GM23338 (cell line): ENCODE results near the gene MAOB. TPM values are rescaled to one million over a fixed set of nuclear protein-coding genes. Genes with fewer than 3 reads are reported as not detected.

Experiments
- ATAC-seq: fragments of 200-7000 bp; cut with Tn5 transposase; 3 replicates; pipeline ENCODE4 v1.9.1; 2020
- DNase-seq: peaks from one replicate; pipeline ENCODE4 v3.0.0-alpha.2; 2015; ENCODE audit warnings: low spot score
- H2AFZ ChIP-seq: fragments of 200-600 bp; sonication (generic); 2 replicates; pipeline ENCODE4 v1.8.0; 2016; ENCODE audit warnings: antibody characterized with exemption, mild to moderate bottlenecking, moderate library complexity
- H3F3A ChIP-seq: fragments of 200-600 bp; sonication (generic); replicated peaks from 2 replicates; pipeline ENCODE4 v1.8.0; 2017; ENCODE audit warnings: antibody characterized with exemption, mixed run types, low read depth
- H3K27ac ChIP-seq: fragments of 200-600 bp; sonication (generic); 2 replicates; pipeline ENCODE4 v1.6.1; 2016; ENCODE audit warnings: low read depth
- H3K27me3 ChIP-seq: fragments of 200-600 bp; sonication (generic); 2 replicates; pipeline ENCODE4 v1.8.0; 2016; ENCODE audit warnings: mild to moderate bottlenecking, mixed run types, moderate library complexity; ENCODE audit not compliant: insufficient read depth
- H3K36me3 ChIP-seq: fragments of 200-600 bp; sonication (generic); 2 replicates; pipeline ENCODE4 v1.8.0; 2016; ENCODE audit warnings: mild to moderate bottlenecking; ENCODE audit not compliant: insufficient read depth
- H3K4me1 ChIP-seq: fragments of 200-600 bp; sonication (generic); 2 replicates; pipeline ENCODE4 v1.8.0; 2016; ENCODE audit warnings: mild to moderate bottlenecking, moderate library complexity; ENCODE audit not compliant: insufficient read depth
- H3K4me2 ChIP-seq: fragments of 200-600 bp; sonication (generic); 2 replicates; pipeline ENCODE4 v1.7.1; 2017; ENCODE audit warnings: mixed run types
- H3K4me3 ChIP-seq: fragments of 200-600 bp; sonication (generic); 2 replicates; pipeline ENCODE4 v1.6.1; 2016; ENCODE audit warnings: mixed run types
- H3K79me2 ChIP-seq: fragments of 200-600 bp; sonication (generic); replicated peaks from 2 replicates; pipeline ENCODE4 v1.8.0; 2017; ENCODE audit warnings: mild to moderate bottlenecking; ENCODE audit not compliant: insufficient read depth
- H3K9me2 ChIP-seq: fragments of 200-600 bp; sonication (generic); 2 replicates; pipeline ENCODE4 v1.8.0; 2017; ENCODE audit not compliant: insufficient read depth
- H4K20me1 ChIP-seq: fragments of 200-600 bp; sonication (generic); replicated peaks from 2 replicates; pipeline ENCODE4 v1.8.0; 2017; ENCODE audit warnings: mild to moderate bottlenecking; ENCODE audit not compliant: insufficient read depth
- H3K27ac Mint-ChIP-seq: 2 replicates; pipeline ENCODE4 v1.8.0; 2020; ENCODE audit warnings: inconsistent platforms, mild to moderate bottlenecking, moderate library complexity, mixed read lengths
- H3K27me3 Mint-ChIP-seq: 3 replicates; pipeline ENCODE4 v1.8.0; 2022; ENCODE audit warnings: low read depth, mild to moderate bottlenecking, moderate library complexity, mixed read lengths, inconsistent platforms; ENCODE audit not compliant: insufficient read depth, poor library complexity
- H3K36me3 Mint-ChIP-seq: 3 replicates; pipeline ENCODE4 v1.8.0; 2021; ENCODE audit warnings: low read depth, mild to moderate bottlenecking, inconsistent platforms, moderate library complexity, mixed read lengths
- H3K4me1 Mint-ChIP-seq: 3 replicates; pipeline ENCODE4 v1.8.0; 2020; ENCODE audit warnings: mild to moderate bottlenecking, inconsistent platforms, mixed read lengths
- H3K4me3 Mint-ChIP-seq: 3 replicates; pipeline ENCODE4 v1.8.0; 2021; ENCODE audit warnings: moderate library complexity, mild to moderate bottlenecking, inconsistent platforms, mixed read lengths
- H3K9me3 Mint-ChIP-seq: 3 replicates; pipeline ENCODE4 v1.8.0; 2020; ENCODE audit warnings: moderate library complexity, mild to moderate bottlenecking, inconsistent platforms, mixed read lengths
- CREB1 ChIP-seq: fragments of 250-450 bp; sonication (Bioruptor Pico); IDR thresholded peaks from 2 replicates; pipeline ENCODE4 v1.5.0; 2020; ENCODE audit warnings: low read depth, mild to moderate bottlenecking, moderate library complexity
- ETS1 ChIP-seq: IDR thresholded peaks from 2 replicates; pipeline ENCODE4 v1.6.1; 2016; ENCODE audit warnings: antibody characterized with exemption
- EZH2 ChIP-seq: fragments of 200-600 bp; sonication (generic); IDR thresholded peaks from one replicate; pipeline ENCODE4 v1.8.0; 2017; ENCODE audit warnings: antibody characterized with exemption, mild to moderate bottlenecking, low read depth; ENCODE audit not compliant: unreplicated experiment
- EZH2phosphoT487 ChIP-seq: fragments of 200-600 bp; sonication (generic); IDR thresholded peaks from one replicate; pipeline ENCODE4 v1.8.1; 2018; ENCODE audit warnings: antibody characterized with exemption; ENCODE audit not compliant: unreplicated experiment
- JUNB ChIP-seq: IDR thresholded peaks from one replicate; pipeline ENCODE4 v1.6.1; 2016; ENCODE audit warnings: antibody characterized with exemption; ENCODE audit not compliant: unreplicated experiment
- NANOG ChIP-seq: IDR thresholded peaks from 2 replicates; pipeline ENCODE4 v1.6.1; 2016; ENCODE audit warnings: antibody characterized with exemption, borderline replicate concordance
- POLR2AphosphoS5 ChIP-seq: IDR thresholded peaks from 2 replicates; pipeline ENCODE4 v1.6.1; 2016; ENCODE audit warnings: antibody characterized with exemption, low read depth
- REST ChIP-seq: IDR thresholded peaks from one replicate; pipeline ENCODE4 v1.6.1; 2018; ENCODE audit warnings: antibody characterized with exemption; ENCODE audit not compliant: unreplicated experiment
- STAT1 ChIP-seq: IDR thresholded peaks from one replicate; pipeline ENCODE4 v1.6.1; 2016; ENCODE audit warnings: antibody characterized with exemption; ENCODE audit not compliant: unreplicated experiment
- ZNF114 ChIP-seq: fragments of 250-450 bp; sonication (Bioruptor Pico); IDR thresholded peaks from 2 replicates; pipeline ENCODE4 v1.5.0; 2020; ENCODE audit warnings: mild to moderate bottlenecking, moderate library complexity
- ZNF331 ChIP-seq: fragments of 250-450 bp; sonication (Bioruptor Pico); IDR thresholded peaks from 2 replicates; pipeline ENCODE4 v1.5.0; 2020; ENCODE audit warnings: low read depth, mild to moderate bottlenecking, moderate library complexity
- polyA plus RNA-seq: library from polyadenylated mRNA; unstranded; fragments of >200 nt; fragmentation: Nextera tagmentation; extraction: Ambion mirVana; gene quantifications from 2 replicates; pipeline ENCODE4 v1.2.1, GENCODE V29; 2016
- total RNA-seq: library from RNA; depleted of rRNA; stranded (reverse); fragments of >200 nt; shearing (Covaris generic); gene quantifications from 2 replicates; pipeline ENCODE4 v1.2.3, GENCODE V29; 2014
- TF ChIP-seq, protein P1 (sequence below), 2 experiments: fragments of 200-600 bp in 1 of 2; sonication (generic) in 1 of 2; conservative IDR thresholded peaks; 2 replicates each; pipeline versions ENCODE4 v1.5.1 to v1.6.1; 2016 to 2017; ENCODE audit warnings: antibody characterized with exemption in 2 of 2, low read depth in 2 of 2, mild to moderate bottlenecking in 2 of 2, moderate library complexity in 1 of 2

The MAOB gene
- total and polyA plus RNA-seq, 2 experiments from 2014 or later: 1.0 to 1.3 TPM

- Histone ChIP-seq H3F3A (no peaks in the 10 kb centered on the region), H2AFZ (no peak overlapping the region), H3K9me2 (no peaks in the 10 kb centered on the region), H3K4me2 (no peak overlapping the region), H3K27ac (no peak overlapping the region), H3K27me3 (no peaks in the 10 kb centered on the region), H3K4me3 (no peak overlapping the region), H3K4me1 (no peaks in the 10 kb centered on the region), H3K36me3 (no peaks in the 10 kb centered on the region), H4K20me1 (no peaks in the 10 kb centered on the region), H3K79me2 (no peaks in the 10 kb centered on the region)
- TF ChIP-seq STAT1: no peak
- no peak for TF ChIP-seq EZH2
- TF ChIP-seq CREB1: no peak
- TF ChIP-seq ETS1: no peak
- no peak for TF ChIP-seq JUNB
- no peak for TF ChIP-seq ZNF331
- TF ChIP-seq, protein P1, sequence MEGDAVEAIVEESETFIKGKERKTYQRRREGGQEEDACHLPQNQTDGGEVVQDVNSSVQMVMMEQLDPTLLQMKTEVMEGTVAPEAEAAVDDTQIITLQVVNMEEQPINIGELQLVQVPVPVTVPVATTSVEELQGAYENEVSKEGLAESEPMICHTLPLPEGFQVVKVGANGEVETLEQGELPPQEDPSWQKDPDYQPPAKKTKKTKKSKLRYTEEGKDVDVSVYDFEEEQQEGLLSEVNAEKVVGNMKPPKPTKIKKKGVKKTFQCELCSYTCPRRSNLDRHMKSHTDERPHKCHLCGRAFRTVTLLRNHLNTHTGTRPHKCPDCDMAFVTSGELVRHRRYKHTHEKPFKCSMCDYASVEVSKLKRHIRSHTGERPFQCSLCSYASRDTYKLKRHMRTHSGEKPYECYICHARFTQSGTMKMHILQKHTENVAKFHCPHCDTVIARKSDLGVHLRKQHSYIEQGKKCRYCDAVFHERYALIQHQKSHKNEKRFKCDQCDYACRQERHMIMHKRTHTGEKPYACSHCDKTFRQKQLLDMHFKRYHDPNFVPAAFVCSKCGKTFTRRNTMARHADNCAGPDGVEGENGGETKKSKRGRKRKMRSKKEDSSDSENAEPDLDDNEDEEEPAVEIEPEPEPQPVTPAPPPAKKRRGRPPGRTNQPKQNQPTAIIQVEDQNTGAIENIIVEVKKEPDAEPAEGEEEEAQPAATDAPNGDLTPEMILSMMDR (conservative IDR thresholded peaks at IDR 0.05; ENCODE audit: low read depth in 2 of 2): no peak
- TF ChIP-seq NANOG: no peak
- TF ChIP-seq EZH2phosphoT487: no peak
- TF ChIP-seq POLR2AphosphoS5: no peak
- TF ChIP-seq ZNF114 (CRISPR knock-in tag): no peak
- Mint-ChIP-seq H3K9me3 (no peaks in the 10 kb centered on the region), H3K36me3 (no peaks in the 10 kb centered on the region), H3K4me1 (no peaks in the 10 kb centered on the region), H3K4me3 (no peak overlapping the region), H3K27me3 (peaks cover 1% of the 10 kb centered on the region), H3K27ac (no peak overlapping the region)
- no peak for DNase-seq
- no peak for ATAC-seq
Measured at GRCh38 chrX:43861750-43862149, 20.5 kb downstream of the MAOB start.

GRCh38 chrX:43860646-43861370 lies 21.4 kb downstream of the MAOB start:
- DNase-seq: no peak
- Histone ChIP-seq H3K27me3 (no peaks in the 10 kb centered on the region), H3K79me2 (no peaks in the 10 kb centered on the region), H3K4me2 (no peak overlapping the region), H2AFZ (no peak overlapping the region), H3K4me3 (no peak overlapping the region), H3K36me3 (no peaks in the 10 kb centered on the region), H4K20me1 (no peaks in the 10 kb centered on the region), H3K4me1 (no peaks in the 10 kb centered on the region), H3K9me2 (no peaks in the 10 kb centered on the region), H3F3A (no peaks in the 10 kb centered on the region), H3K27ac (no peak overlapping the region)
- Mint-ChIP-seq H3K9me3 (peaks cover 2% of the 10 kb centered on the region; the same call in 1 of the 3 replicates), H3K27me3 (peaks cover 1% of the 10 kb centered on the region), H3K4me3 (no peak overlapping the region), H3K36me3 (no peaks in the 10 kb centered on the region), H3K27ac (no peak overlapping the region), H3K4me1 (no peaks in the 10 kb centered on the region)
- ATAC-seq: no peak
- TF ChIP-seq REST: no peak
- no peak for TF ChIP-seq EZH2phosphoT487
- no peak for TF ChIP-seq ETS1
- no peak for TF ChIP-seq EZH2
- no peak for TF ChIP-seq NANOG
- no peak for TF ChIP-seq CREB1
